Measurements from ENCODE around the gene HOXC9. TPM values are rescaled to one million over a fixed set of nuclear protein-coding genes. Genes with fewer than 3 reads are reported as not detected.

Gene HOXC9
- total RNA-seq, 1 experiment from 2014 or later = 11.3 TPM

DNA sequence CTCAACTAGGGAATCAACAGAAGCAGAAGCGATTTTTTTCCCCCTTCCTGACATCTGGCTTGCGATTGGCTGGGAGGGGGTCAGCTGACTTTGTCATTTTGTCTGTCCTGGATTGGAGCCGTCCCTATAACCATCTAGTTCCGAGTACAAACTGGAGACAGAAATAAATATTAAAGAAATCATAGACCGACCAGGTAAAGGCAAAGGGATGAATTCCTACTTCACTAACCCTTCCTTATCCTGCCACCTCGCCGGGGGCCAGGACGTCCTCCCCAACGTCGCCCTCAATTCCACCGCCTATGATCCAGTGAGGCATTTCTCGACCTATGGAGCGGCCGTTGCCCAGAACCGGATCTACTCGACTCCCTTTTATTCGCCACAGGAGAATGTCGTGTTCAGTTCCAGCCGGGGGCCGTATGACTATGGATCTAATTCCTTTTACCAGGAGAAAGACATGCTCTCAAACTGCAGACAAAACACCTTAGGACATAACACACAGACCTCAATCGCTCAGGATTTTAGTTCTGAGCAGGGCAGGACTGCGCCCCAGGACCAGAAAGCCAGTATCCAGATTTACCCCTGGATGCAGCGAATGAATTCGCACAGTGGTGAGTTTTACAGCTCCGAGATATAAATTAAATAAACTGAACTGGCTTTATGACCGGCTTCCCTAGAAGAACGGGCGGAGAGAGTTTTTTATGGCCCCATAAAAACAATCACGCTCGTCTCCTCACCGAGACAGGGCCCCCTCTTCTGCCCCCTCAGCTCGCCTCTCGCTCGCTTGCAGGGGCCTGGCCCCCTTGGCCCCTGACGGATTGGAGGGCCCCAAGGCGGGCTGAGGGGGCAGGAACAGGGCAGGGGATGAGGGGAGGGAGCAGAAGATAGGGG lies 28.6 kb downstream of the HOXC9 start, which contains the start of gene HOXC6 (continued):
- no peak for TF ChIP-seq YY1 (IDR thresholded peaks at IDR 0.05; ENCODE audit: extremely low read depth, insufficient replicate concordance, low read depth, low read length)

DNA sequence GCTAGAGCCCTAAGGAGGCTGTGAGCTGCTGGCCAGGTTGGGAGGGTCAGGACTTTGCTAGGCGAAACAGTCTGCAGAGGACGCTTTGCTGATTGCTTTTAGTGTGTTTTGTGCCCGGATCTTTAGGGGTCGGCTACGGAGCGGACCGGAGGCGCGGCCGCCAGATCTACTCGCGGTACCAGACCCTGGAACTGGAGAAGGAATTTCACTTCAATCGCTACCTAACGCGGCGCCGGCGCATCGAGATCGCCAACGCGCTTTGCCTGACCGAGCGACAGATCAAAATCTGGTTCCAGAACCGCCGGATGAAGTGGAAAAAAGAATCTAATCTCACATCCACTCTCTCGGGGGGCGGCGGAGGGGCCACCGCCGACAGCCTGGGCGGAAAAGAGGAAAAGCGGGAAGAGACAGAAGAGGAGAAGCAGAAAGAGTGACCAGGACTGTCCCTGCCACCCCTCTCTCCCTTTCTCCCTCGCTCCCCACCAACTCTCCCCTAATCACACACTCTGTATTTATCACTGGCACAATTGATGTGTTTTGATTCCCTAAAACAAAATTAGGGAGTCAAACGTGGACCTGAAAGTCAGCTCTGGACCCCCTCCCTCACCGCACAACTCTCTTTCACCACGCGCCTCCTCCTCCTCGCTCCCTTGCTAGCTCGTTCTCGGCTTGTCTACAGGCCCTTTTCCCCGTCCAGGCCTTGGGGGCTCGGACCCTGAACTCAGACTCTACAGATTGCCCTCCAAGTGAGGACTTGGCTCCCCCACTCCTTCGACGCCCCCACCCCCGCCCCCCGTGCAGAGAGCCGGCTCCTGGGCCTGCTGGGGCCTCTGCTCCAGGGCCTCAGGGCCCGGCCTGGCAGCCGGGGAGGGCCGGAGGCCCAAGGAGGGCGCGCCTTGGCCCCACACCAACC lies 29.8 kb downstream of the HOXC9 start:
- H3K4me3 ChIP-seq (replicated peaks in 1 of 2; ENCODE audit: low read depth in 1 of 2, low read length in 2 of 2) = no peak overlapping the region
- H3K27ac ChIP-seq (ENCODE audit: low read depth, low read length) = no peak overlapping the region
- ATAC-seq (no peak), DNase-seq (ENCODE audit: low read depth, low spot score) (no peak)
- H4K20me1 ChIP-seq (ENCODE audit: insufficient read depth) = no peaks in the 10 kb centered on the region
- POLR2A ChIA-PET = no interaction called here
- no peaks in the 10 kb centered on the region for H3K9me3 ChIP-seq (ENCODE audit: control insufficient read depth in 1 of 2, insufficient read depth in 1 of 2, low read depth in 1 of 2, low read length in 2 of 2)
- intact Hi-C loops (cut with micrococcal nuclease) = loop anchor here (5.0 kb wide), 1 partner anchor 108 kb away; no protein-coding TSS in a partner anchor
- H3K4me2 ChIP-seq (ENCODE audit: low read length) = no peak overlapping the region
- RAD21 ChIA-PET (ENCODE audit: low non-redundant PET in 1 of 2, low total read pairs in 2 of 2, uncharacterized antibody in 2 of 2, unreplicated experiment in 2 of 2) = no interaction called here
- H3K4me1 ChIP-seq (ENCODE audit: control insufficient read depth in 1 of 2, insufficient read depth in 2 of 2, low read length in 2 of 2) = peaks cover 7 to 20% of the 10 kb centered on the region in 2 experiments
- no peak overlapping the region for H3K9ac ChIP-seq (ENCODE audit: low read length)
- no peak overlapping the region for H2AFZ ChIP-seq (ENCODE audit: low read depth, low read length, poor library complexity, severe bottlenecking)
- no peak for TF ChIP-seq CBX3 (IDR thresholded peaks at IDR 0.05; ENCODE audit: low read depth)
- TF ChIP-seq SP1 (IDR thresholded peaks at IDR 0.05; ENCODE audit: low read depth) = no peak
- no peak for TF ChIP-seq ZFX (IDR thresholded peaks at IDR 0.05)
- no peak for TF ChIP-seq SRF (IDR thresholded peaks at IDR 0.05; ENCODE audit: low read depth)
- TF ChIP-seq FOSL1 (IDR thresholded peaks at IDR 0.05; ENCODE audit: low read depth) = no peak
- TF ChIP-seq EZH2 (IDR thresholded peaks at IDR 0.05) = no peak
- no peak for TF ChIP-seq JUND (IDR thresholded peaks at IDR 0.05)
- no peak for TF ChIP-seq CEBPB (IDR thresholded peaks at IDR 0.05; ENCODE audit: low read depth)
- TF ChIP-seq REST (IDR thresholded peaks at IDR 0.05; ENCODE audit: low read depth) = no peak
- TF ChIP-seq TCF7L2 (IDR thresholded peaks at IDR 0.05; ENCODE audit: borderline replicate concordance, extremely low read depth, insufficient read depth, insufficient read length) = no peak
- CTCF ChIA-PET = no interaction called here
- no peaks in the 10 kb centered on the region for H3K9me2 ChIP-seq (ENCODE audit: insufficient read depth)
- BruUV-seq (replicated peaks) = no TSS peak
- H3K27me3 ChIP-seq (ENCODE audit: insufficient read depth, low read length) = no peaks in the 10 kb centered on the region
- no peaks in the 10 kb centered on the region for H3K79me2 ChIP-seq (ENCODE audit: insufficient read depth, low read length)
- no peaks in the 10 kb centered on the region for H3K36me3 ChIP-seq (ENCODE audit: control insufficient read depth in 1 of 2, insufficient read depth in 2 of 2, low read length in 2 of 2)

Data from HCT116 (cell line).